ENCODE results near the gene TMEM259.
A peak's percentile ranks its signal among the peaks of the same experiment; 100 is the strongest.

Gene TMEM259

DNA sequence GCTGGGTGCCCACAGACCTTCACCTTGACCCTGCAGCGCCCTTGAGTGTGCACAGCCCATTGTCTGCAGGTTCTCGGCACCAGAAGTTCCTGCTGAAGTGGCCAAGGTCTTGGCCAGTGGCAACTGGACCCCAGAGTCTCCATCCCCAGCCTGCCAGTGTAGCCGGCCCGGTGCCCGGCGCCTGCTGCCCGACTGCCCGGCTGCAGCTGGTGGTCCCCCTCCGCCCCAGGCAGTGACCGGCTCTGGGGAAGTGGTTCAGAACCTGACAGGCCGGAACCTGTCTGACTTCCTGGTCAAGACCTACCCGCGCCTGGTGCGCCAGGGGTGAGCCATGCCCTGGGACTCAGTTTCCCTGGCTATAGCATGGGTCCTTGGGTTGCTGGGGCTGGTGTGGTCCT, 34.1 kb upstream of the TMEM259 start:
- DNase-seq (ENCODE audit: low spot score) = no peak

DNA sequence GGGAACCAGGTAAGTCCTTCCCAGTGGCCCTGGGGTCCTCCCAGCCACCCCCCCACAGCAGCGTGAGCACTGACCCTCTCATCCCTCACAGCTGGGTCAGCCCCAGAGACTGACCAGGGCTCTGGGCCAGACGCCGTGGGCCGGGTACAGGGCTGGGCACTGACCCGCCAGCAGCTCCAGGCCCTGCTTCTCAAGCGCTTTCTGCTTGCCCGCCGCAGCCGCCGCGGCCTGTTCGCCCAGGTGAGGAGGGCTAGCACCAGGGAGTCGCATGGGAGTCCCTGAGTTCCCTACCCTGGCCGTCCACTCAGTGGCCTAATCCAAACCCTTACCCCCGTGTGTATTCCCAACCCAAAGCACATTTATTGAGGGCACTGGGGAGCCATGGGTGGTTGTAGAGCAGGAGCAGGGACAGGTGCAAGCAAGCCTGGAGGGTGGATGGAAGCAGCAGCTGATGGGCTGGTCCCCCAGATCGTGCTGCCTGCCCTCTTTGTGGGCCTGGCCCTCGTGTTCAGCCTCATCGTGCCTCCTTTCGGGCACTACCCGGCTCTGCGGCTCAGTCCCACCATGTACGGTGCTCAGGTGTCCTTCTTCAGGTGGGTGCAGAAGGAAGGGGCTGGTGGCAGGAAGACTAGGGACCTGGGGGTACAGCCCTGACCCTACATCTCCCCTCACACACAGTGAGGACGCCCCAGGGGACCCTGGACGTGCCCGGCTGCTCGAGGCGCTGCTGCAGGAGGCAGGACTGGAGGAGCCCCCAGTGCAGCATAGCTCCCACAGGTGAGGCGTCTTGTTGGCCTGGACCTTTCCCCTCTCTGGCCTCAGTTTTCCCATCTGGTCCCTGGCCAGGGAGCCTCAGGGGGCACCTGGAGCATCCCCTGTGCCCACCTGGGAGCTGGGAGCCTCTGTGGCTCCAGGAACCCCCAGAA, 33.4 kb upstream of the TMEM259 start:
- DNase-seq (ENCODE audit: low spot score) = no peak

DNA sequence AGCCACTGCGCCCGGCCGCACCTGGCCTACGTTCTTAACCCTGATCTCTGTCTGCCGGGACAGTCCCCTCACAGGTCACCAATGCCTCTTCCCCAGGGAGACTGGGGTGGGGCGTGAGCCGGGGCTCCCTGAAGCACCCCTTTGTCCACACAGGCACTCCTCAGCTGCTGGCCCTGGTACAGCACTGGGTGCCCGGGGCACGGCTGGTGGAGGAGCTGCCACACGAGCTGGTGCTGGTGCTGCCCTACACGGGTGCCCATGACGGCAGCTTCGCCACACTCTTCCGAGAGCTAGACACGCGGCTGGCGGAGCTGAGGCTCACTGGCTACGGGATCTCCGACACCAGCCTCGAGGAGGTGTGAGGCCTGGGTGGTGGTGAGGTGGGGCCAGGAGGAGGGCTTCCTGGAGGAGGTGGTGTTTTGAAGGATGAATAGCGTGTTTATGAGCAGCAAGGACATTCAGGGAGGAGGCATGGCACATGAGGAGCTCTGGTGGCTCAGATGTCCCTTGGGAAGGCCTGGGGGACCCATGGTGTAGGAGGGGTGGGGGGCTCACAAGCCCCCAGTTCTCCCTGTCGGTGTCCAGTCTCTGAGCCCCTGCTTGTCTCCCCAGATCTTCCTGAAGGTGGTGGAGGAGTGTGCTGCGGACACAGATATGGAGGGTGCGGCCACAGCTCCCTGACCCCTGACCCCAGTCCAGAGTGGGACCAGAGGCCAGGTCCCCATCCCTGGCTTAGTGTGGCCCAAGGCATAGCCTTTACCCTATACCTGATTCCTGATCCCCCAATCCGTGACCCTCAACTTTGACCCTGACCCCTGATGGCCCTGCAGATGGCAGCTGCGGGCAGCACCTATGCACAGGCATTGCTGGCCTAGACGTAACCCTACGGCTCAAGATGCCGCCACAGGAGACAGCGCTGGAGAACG, 32.5 kb upstream of the TMEM259 start:
- DNase-seq (ENCODE audit: low spot score) = no peak

GRCh38 chr19:1052349-1052975, 31.5 kb upstream of the TMEM259 start:
- no peak for DNase-seq (ENCODE audit: low spot score)

- DNase-seq (ENCODE audit: low spot score) = no peak
Measured at GRCh38 chr19:1051791-1052190, 30.9 kb upstream of the TMEM259 start.

- DNase-seq (ENCODE audit: low spot score) = no peak
Measured at GRCh38 chr19:1050989-1051788, 30.3 kb upstream of the TMEM259 start.

- DNase-seq (ENCODE audit: low spot score) = no peak
Measured at GRCh38 chr19:1049800-1050199, 28.9 kb upstream of the TMEM259 start.

DNA sequence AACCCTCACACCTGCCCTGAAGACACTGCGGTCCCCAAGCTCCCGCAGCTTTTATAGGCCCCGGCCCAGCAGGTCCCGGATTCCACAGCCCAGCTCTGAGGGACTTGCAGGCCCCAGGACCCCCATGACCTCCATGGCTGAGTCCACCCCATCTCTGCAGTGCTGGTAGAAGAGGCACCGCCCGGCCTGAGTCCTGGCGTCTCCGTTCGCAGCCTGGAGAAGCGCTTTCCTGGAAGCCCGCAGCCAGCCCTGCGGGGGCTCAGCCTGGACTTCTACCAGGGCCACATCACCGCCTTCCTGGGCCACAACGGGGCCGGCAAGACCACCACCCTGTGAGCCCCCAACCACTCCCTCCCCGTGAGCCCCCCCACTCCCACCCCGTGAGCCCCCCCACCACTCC, 28.2 kb upstream of the TMEM259 start:
- DNase-seq (ENCODE audit: low spot score) = no peak

- no peak for DNase-seq (ENCODE audit: low spot score)
Measured at GRCh38 chr19:1047696-1048147, 26.8 kb upstream of the TMEM259 start.

GRCh38 chr19:1046836-1047695, 26.1 kb upstream of the TMEM259 start:
- DNase-seq (ENCODE audit: low spot score) = no peak

DNA sequence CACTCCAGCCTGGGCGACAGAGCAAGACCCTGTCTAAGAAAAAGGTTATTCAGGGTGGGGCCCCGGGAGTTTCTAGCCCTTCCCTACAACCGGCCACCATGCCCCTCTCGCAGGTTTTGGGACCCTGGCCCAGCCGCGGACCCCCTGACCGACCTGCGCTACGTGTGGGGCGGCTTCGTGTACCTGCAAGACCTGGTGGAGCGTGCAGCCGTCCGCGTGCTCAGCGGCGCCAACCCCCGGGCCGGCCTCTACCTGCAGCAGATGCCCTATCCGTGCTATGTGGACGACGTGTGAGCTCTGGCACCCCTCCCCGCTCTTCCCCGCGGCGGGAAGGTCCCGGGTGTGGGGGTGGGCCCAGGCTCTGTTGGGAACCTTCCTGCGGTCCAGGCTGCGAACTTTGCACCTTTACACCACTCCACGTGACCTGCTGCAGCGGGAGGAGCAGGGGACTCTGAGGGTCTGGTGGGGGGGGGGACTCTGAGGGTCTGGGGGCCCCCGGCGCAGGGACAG, 25.2 kb upstream of the TMEM259 start:
- DNase-seq (ENCODE audit: low spot score) = no peak

GRCh38 chr19:1045247-1045603, 24.3 kb upstream of the TMEM259 start:
- no peak for DNase-seq (ENCODE audit: low spot score)

- DNase-seq (ENCODE audit: low spot score) = no peak
Measured at GRCh38 chr19:1042689-1043511, 22.0 kb upstream of the TMEM259 start.

DNA sequence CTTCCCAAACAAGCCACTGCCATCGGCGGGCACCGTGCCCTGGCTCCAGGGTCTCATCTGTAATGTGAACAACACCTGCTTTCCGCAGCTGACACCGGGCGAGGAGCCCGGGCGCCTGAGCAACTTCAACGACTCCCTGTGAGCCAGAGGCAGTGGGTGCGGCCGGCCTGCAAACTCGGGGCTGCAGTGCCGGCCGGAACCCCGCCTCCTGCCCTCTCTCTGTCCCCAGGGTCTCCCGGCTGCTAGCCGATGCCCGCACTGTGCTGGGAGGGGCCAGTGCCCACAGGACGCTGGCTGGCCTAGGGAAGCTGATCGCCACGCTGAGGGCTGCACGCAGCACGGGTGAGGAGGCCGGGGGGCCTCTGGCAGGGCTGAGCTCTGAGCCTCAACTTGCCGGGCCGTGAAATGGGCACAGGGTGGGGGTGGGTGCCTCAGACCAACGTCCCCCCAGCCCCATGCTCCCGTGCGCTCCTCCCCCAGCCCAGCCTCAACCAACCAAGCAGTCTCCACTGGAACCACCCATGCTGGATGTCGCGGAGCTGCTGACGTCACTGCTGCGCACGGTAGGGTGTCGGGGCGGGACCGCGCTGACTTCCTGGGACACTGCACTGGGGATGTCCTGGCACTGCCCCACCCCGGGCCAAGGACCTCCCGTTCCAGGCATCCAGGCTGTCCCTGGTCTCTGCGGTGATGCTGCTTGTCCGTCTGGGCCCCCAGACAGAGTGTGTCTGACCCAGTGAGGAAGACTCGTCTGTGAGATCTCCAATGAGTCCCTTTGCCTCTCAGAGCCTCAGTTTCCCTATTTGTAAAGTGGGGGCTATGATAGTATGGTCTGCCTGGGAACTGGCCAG, 21.1 kb upstream of the TMEM259 start:
- DNase-seq (ENCODE audit: low spot score) = no peak

DNA sequence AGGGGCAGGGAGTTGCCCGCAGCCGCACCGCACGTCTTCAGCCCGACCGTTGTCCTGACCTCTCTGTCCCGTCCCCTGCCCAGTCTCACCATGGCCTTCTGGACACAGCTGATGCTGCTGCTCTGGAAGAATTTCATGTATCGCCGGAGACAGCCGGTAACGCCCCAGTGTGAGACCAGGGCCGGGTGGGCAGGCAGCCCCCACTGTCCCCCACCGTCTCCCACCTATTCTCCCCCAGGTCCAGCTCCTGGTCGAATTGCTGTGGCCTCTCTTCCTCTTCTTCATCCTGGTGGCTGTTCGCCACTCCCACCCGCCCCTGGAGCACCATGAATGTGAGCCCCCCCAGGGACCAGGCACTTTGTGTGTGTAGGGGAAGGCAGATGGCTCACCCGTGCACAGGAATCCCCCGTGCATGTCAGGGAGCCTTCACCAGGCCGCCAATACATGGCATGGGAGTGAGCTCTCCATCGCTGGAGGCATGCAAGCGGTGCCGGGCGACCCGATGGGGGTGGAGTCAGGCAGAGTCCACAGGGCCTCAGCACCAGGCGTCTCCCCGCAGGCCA, 20.4 kb upstream of the TMEM259 start:
- DNase-seq (ENCODE audit: low spot score) = no peak

DNA sequence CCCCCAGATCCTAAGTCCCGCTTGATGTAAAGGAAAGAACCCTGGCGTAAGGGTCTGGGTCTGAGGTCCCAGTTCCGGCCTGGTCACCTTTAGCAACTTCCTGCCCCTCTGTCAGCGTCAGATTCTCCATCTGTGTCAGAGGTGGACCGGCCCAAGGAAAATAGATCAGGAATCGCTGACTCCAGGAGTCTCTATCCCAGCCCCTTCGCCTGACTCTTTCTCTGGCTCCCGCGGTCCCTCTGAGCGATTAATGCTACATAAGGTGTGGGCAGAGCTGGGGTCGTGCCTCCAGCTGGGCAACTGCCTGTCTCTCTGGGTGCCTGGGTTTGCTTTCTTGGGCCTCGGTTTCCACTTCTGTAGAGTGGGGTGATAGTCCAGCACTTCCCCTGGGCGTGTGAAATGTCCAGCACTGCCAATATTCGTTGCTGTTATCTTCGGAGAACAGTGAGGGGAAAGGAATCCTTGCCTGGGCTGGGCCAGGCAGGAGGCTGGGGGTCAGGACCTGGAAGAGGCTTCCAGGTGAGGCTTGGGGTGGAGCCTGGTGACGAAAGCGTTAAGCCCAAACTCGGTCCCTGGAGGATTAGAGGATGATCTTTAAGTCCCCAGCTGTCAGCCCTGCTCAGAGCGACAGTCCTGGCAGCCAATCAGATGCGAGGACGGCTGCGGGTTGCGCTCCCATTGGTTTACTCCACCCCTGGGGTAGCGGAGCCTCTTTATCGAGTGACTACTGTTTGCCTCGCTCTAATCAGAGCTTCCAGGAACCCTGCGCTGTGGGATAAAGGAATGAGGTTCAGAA, 19.8 kb upstream of the TMEM259 start:
- peak; percentile 92 for DNase-seq (ENCODE audit: low spot score)
